GM19351 (cell line): ENCODE results near the gene PLEKHS1.

Source experiments
- ATAC-seq: cut with Tn5 transposase; IDR thresholded peaks from one replicate; pipeline ENCODE4 v1.9.1; 2021; ENCODE audit warnings: mild to moderate bottlenecking, moderate library complexity; ENCODE audit not compliant: unreplicated experiment

Gene PLEKHS1

DNA sequence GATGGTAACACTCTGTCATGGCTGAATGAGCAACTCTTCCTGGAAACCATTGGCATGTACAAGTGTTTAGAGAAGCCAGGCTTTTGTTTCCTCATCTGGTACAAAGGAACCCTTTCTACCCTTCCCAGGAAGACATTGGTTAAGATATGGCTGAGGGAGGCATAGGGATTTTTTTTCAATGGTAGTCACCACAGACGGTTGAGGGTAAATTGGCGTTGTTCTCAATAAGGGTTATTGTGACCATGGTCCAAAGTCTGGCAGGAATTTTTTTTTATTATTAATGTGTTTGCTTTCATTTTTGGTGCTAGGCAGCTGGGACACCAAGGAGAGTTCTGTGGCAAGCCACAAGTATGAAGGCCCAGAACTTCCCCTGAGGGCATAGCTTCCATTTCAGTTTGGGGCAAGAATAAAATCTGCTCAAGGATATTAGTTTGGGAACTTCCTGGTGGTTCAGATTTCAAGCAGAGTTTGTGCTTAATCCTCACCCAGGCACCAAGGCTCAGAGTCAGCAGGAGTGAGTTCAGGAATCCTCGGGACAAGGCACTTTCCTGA is at the start of gene PLEKHS1:
PLEKHS1 (plus strand) TSS at position 502 of the 552 bp plus-strand sequence. CDS start 3,596 bp downstream, outside the sequence.
- ATAC-seq, result no peak

GRCh38 chr10:113704637-113705343 is 46.7 kb upstream of the PLEKHS1 start:
- ATAC-seq, result no peak

DNA sequence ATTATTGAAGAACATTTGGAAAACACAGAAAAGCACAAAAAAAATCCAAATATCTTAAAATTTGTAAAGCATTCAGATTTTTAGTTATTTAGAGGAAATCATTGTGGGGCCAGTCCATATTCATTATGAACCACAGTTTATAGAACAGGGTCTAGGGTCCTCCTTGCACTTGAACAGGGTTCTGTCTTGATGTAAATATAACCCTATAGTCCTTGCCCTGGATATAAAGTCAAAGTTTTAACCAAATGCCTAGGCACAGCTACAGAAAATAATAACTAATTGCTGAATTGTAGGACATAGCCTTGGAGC is 46.2 kb upstream of the PLEKHS1 start:
- no peak for ATAC-seq

- ATAC-seq, result no peak
These were observed 44.9 kb upstream of the PLEKHS1 start for GRCh38 chr10:113706623-113707022.

- ATAC-seq, result no peak
These were observed 42.8 kb upstream of the PLEKHS1 start for GRCh38 chr10:113708640-113709039.

GRCh38 chr10:113709221-113709838 is 42.2 kb upstream of the PLEKHS1 start:
- ATAC-seq, result no peak

- no peak for ATAC-seq
These were observed 40.3 kb upstream of the PLEKHS1 start for GRCh38 chr10:113711142-113711541.

- ATAC-seq, result no peak
These were observed 39.5 kb upstream of the PLEKHS1 start for GRCh38 chr10:113712024-113712423.

GRCh38 chr10:113712755-113713639 is 38.5 kb upstream of the PLEKHS1 start:
- ATAC-seq, result no peak

GRCh38 chr10:113713640-113713982 is 37.9 kb upstream of the PLEKHS1 start:
- ATAC-seq, result no peak

DNA sequence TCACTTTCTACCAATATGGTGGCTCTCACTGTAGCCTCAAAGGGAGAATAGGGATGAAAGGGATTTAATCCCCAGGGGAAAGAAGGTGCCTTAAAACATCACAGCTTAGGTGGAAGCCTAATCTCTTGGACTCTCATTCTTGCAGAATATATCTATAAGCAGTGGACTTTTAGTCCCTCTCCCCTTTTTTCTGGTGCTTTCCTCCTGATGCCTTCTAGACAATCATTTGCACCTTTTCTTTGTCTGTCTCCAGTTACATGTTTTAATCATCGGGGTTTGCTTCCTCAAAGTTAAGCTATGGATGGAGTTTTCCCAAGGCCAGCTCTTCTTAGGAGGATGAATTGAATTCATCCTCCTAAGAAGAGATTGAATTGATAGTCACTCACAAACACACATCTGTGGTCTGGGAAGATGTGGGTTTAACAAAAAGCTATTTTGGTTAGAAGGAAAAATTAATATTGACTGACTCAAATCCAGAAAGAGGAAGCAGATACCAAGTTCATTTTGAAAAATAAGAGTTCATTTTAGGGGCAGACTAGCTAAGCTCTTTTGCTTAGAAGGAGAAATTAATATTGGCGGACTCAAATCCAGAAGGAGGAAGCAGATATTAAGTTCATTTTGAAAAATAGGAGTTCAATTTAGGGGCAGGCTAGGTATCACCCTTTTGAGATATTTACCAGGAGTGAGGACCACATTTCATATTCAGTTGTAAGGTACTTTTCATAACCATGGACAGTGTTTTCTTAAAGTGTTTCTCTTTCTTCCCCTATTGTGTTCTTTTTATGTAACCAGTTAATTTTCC is 35.2 kb upstream of the PLEKHS1 start:
- ATAC-seq, result no peak

- no peak for ATAC-seq
These were observed 32.3 kb upstream of the PLEKHS1 start for GRCh38 chr10:113718969-113719822.

DNA sequence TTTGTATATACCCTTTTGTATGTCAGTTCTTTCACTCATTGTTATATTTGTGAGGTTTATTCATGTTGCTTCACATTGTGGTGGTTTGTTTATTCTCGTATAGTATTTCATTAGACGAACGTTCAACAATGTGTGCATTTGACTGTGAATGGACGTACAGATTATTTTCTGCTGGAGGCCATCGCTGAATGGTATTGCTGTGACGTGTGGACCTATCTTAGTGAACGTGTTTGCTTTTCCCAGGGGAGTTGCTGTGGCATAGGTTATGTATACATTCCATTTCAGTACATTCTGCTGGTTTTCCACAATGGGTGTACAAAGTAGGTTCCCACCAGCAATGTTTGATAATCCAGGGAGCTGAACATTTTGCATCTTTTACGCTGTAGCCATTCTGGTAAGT is 31.1 kb upstream of the PLEKHS1 start:
- no peak for ATAC-seq

DNA sequence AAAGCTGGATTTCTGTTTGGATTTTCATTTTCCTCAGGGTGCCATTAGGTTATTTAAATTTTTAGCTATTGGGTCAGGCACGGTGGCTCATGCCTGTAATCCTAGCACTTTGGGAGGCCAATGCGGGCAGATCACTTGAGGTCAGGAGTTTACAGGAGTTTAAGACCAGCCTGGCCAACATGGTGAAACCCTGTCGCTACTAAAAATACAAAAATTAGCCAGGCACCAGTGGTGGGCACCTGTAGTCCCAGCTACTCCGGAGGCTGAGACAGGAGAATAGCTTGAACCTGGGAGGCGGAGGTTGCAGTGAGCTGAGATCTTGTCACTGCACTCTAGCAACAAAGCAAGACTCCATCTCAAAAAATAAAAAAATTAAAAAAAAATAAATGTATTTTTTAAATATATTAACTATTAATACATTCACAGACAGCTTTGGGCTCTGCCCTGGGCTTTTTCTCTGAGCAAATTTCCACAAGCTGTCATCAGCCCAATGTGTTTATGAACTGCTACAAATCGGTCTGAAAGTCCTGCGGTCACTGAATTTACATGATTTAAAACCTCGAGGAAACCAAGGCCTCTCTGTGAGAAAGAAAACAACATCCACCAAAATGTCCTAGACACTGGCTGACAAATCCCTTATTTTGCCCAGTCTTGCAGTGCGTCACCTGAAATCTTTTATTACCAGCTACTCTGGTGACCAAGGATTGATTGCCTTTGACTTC is 19.2 kb upstream of the PLEKHS1 start:
- no peak for ATAC-seq

GRCh38 chr10:113732966-113733365 is 18.5 kb upstream of the PLEKHS1 start:
- no peak for ATAC-seq

GRCh38 chr10:113733635-113734034 is 17.8 kb upstream of the PLEKHS1 start:
- no peak for ATAC-seq

DNA sequence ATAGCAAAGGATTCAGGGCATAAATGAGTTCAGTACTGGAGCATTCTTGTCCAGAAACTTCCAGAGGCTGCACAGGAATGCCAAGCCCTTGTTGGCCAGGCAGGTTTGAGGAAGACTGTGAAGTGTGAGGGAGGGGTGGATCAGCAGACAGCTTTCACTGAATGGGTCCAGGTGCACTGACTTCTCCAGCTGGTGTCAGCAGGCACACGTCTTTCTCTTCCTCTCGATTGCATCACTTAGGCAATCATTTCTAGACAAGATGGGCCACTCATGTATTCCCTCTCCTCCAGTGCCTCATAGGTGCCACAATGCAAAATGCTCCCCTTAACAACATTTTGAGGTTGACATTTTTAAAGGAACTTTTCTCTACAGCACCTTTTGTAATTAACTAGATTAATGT is 15.6 kb upstream of the PLEKHS1 start:
- ATAC-seq, result no peak

GRCh38 chr10:113736576-113736975 is 14.9 kb upstream of the PLEKHS1 start:
- ATAC-seq, result no peak

GRCh38 chr10:113739031-113739430 is 12.5 kb upstream of the PLEKHS1 start:
- no peak for ATAC-seq
